ENCODE data around the gene S100A8. TPM values are rescaled to one million over a fixed set of nuclear protein-coding genes. Genes with fewer than 3 reads are reported as not detected.

Gene S100A8
- total RNA-seq, 1 donor from 2014 or later: 266 TPM

DNA sequence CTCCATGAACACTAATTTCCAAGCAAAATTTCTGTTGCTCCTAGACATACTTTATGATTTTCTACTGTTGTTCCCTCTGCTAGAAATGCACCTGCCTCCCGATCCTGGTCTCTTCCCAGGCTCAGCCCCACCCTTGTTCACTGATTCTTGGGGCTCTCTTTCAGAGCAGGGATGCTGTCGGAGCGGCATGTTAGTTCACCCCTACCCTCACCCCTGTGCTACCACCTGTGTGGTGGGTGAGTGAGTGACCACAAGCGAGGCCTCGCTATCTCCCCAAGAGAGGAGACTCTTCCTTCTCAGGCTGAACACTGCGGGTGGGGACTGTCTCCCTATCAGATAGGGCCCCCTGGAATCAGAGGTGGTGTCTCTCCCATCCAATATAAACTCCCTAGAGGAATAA is 4.9 kb upstream of the S100A8 start:
- intact Hi-C loops (cut with DNase I): no loop called here
- TF ChIP-seq CTCF (IDR thresholded peaks at IDR 0.05): no peak
- Histone ChIP-seq H3K9me3 (no peaks in the 10 kb centered on the region), H3K4me1 (no peaks in the 10 kb centered on the region), H3K27me3 (no peaks in the 10 kb centered on the region), H3K4me3 (no peak overlapping the region), H3K27ac (no peak overlapping the region), H3K36me3 (no peaks in the 10 kb centered on the region)
- no peak for DNase-seq
- no peak for ATAC-seq

- Histone ChIP-seq H3K27ac (no peak overlapping the region), H3K9me3 (no peaks in the 10 kb centered on the region), H3K4me1 (no peaks in the 10 kb centered on the region), H3K4me3 (no peak overlapping the region), H3K36me3 (no peaks in the 10 kb centered on the region), H3K27me3 (no peaks in the 10 kb centered on the region)
- DNase-seq (no peak), ATAC-seq (no peak)
- intact Hi-C loops (cut with DNase I): no loop called here
- no peak for TF ChIP-seq CTCF (IDR thresholded peaks at IDR 0.05)
These were observed 4.3 kb upstream of the S100A8 start for GRCh38 chr1:153395136-153395685.

GRCh38 chr1:153394391-153394790 is 3.5 kb upstream of the S100A8 start:
- Histone ChIP-seq H3K4me1 (no peaks in the 10 kb centered on the region), H3K27ac (no peak overlapping the region), H3K36me3 (no peaks in the 10 kb centered on the region), H3K4me3 (no peak overlapping the region), H3K9me3 (no peaks in the 10 kb centered on the region), H3K27me3 (no peaks in the 10 kb centered on the region)
- no peak for DNase-seq
- TF ChIP-seq CTCF (IDR thresholded peaks at IDR 0.05): no peak
- intact Hi-C loops (cut with DNase I): no loop called here
- ATAC-seq: no peak

GRCh38 chr1:153393926-153394325 is 3.1 kb upstream of the S100A8 start:
- Histone ChIP-seq H3K27me3 (no peaks in the 10 kb centered on the region), H3K27ac (no peak overlapping the region), H3K36me3 (no peaks in the 10 kb centered on the region), H3K9me3 (no peaks in the 10 kb centered on the region), H3K4me3 (no peak overlapping the region), H3K4me1 (no peaks in the 10 kb centered on the region)
- ATAC-seq (peak; percentile 43), DNase-seq (no peak)
- intact Hi-C loops (cut with DNase I): no loop called here
- TF ChIP-seq CTCF (IDR thresholded peaks at IDR 0.05): no peak

GRCh38 chr1:153392822-153393221 is 1.9 kb upstream of the S100A8 start:
- H3K27ac ChIP-seq: no peak overlapping the region
- H3K9me3 ChIP-seq: no peaks in the 10 kb centered on the region
- intact Hi-C loops (cut with DNase I): no loop called here
- no peaks in the 10 kb centered on the region for H3K4me1 ChIP-seq
- no peak overlapping the region for H3K4me3 ChIP-seq
- H3K36me3 ChIP-seq: no peaks in the 10 kb centered on the region
- ATAC-seq: no peak
- TF ChIP-seq CTCF (IDR thresholded peaks at IDR 0.05): no peak
- H3K27me3 ChIP-seq: no peaks in the 10 kb centered on the region
- DNase-seq: no peak

DNA sequence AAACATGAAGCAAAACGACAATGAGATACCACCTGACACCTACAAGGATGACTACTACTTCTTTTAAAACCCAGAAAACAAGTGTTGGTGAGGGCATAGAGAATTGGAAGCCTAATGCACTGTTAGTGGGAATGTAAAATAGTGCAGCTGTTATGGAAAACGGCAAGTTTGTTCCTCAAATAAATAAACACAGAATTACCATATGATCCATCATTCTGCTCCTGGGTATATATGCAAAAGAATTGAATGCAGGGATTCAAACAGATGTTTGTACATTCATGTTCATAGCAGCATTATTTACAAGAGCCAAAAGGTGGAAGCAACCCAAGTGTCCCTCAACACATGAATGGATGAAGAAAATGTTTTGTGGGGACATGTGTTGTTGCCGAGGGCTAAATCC is 1.4 kb upstream of the S100A8 start:
- DNase-seq (no peak), ATAC-seq (no peak)
- intact Hi-C loops (cut with DNase I): no loop called here
- Histone ChIP-seq H3K27me3 (no peaks in the 10 kb centered on the region), H3K36me3 (no peaks in the 10 kb centered on the region), H3K9me3 (no peaks in the 10 kb centered on the region), H3K27ac (no peak overlapping the region), H3K4me3 (no peak overlapping the region), H3K4me1 (no peaks in the 10 kb centered on the region)
- no peak for TF ChIP-seq CTCF (IDR thresholded peaks at IDR 0.05)
